GM18951 (cell line): ENCODE results near the gene ENHO.

Source experiments
- POLR2A ChIP-seq: IDR thresholded peaks from 4 replicates; pipeline ENCODE4 v1.6.1; 2011; ENCODE audit warnings: mild to moderate bottlenecking; ENCODE audit not compliant: insufficient read length, insufficient read depth; ENCODE audit errors: extremely low read depth
- in situ Hi-C: fragments of 300-500 bp; cut with MboI; formaldehyde crosslinking; loops from one replicate; pipeline ENCODE4 v1.12.0; 2022; ENCODE audit warnings: low sequenced_read_pairs, mixed read lengths, inconsistent platforms; ENCODE audit not compliant: unreplicated experiment

The ENHO gene

DNA sequence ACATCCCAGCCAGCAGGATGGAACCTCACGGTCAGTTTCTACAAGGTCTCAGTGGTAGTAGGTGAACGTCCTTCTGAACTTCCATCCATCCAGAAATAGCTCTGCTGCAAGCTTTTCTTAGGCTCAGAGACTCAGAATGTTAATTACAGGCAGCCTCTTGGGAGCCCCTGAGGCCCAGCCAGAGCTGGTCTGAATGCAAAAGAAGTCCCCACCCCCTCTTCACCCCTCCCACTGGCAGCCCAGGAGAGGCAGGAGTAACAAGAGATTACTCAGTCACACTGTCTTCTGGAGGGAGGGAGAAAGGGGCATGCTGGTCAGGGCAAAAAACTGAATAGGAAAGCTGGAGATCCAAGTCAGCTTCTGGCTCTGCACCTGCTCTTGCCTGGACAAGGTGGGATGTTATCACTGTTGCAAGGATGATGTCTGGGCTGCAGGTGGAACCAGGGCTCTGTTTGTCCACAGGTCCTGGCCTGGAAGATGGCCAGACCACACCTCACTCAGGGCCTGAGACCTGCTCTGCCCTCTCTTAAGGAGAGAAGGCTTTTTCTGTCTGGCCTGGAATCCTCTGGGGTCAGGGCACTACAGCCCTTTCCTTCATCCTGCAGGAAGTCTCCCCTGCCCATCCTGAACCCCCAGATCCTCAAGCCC, 9.1 kb downstream of the ENHO start:
- TF ChIP-seq POLR2A: no peak
- in situ Hi-C loops: no loop called here

DNA sequence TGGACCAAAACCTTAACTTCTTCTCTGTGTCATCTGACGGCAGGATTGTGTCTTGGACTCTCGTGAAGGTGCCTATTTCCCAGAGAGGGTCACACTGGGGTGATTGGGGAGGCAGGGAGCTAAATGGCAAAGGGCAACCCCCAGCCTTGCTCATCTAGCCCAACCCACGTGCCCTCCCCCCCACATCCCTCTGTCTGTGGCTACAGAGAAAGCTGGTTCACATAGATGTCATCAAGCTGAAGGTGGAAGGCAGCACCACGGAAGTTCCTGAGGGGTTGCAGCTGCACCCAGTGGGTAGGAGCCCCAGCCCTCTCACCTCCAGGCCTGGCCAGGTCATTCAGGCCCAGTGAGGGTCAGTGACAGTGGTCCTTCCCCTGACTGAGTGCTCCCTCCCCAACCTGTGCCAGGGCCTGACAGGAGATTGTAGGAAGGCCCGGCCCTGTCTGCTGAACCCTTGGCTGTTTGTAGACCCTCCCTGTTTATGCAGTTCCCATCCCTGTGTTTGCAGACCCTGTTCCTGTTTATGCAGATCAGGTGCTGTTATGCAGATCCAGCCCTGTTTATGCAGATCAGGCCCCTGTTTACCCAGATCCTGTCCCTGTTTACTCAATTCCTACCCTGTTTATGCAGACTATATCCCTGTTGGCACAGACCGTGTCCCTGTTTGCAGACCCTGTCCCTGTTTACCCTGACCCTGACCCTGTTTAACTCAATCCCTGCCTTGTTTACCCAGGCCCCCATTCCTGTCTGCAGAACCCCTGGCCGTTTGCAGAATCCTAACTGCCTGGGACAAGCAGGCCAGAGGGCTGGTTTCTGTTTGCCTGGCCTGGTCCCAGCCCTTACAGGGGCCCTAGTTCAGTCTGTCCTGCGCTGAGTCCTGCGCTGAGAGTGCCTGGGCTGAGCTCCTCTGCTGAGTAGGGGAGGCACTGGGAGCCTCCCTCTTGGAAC, 10.4 kb downstream of the ENHO start:
- in situ Hi-C loops: no loop called here
- TF ChIP-seq POLR2A: no peak

DNA sequence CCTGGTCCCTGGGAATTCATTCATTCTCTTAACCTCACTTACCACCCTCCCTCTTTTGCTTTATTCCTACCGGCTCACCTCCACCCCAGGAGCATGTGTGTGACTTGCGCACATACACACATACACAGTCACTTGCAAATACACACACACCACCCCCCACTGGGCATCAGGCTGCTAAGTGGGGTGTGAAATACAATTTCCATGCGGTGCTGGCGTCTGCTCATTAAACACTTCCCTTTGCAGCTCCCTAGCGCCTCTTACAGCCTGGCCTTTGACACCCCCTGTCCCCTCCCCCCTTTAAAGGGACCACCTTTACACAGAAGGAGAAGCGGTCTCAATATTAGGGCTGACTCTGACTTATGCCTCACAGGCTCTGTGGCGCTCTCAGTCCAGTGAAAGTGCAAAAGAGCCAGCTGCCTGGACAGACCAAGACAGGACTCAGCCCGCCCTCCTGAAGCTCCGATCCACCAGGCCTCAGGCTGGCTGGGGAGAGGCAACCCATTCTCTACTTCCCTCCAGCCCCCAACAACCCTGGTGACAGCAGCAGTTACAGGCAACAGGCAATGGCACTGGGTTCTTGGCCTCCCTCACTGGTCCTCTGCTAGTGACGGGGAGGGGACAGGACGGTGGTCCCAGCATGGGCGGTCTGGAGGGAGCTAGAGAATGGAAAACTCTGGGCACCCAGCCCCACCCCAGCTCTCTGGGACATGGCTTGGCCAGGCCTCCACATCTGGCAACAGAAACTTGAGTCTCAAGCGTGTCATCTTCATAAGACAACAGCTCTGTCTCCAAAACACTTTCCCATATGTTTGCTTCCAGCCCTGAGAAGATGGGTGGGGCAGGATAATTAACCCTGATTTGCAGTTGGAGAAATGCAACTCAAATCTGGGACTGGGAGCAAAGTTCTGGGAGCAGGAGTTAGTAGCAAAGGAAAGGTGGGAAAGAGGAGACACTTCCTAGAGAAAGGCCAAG, 12.0 kb downstream of the ENHO start:
- no peak for TF ChIP-seq POLR2A
- in situ Hi-C loops: no loop called here

GRCh38 chr9:34508951-34509350, 13.8 kb downstream of the ENHO start:
- no peak for TF ChIP-seq POLR2A
- in situ Hi-C loops: loop anchor here (10.0 kb wide), 1 partner anchor 64 kb away; no protein-coding TSS in a partner anchor

DNA sequence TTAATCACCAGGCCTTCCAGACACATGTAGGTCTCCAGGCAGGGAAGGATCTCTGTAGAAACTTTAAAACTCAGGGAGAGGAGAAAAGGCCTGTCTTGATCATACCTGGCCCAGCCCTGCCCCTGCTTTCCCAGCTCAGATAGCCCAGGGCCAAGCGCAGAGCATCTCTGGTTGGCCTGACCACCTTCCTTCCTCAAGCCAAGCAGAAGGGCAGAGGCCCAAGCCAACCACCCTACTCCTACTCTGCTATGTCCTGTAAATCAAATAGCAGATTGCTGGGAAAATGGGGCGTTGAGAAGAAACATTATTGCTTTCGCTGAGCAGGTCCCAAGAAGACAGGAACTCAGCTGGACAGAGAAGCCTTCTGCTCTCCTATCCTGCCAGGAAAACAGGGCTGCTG, 14.3 kb downstream of the ENHO start:
- in situ Hi-C loops: loop anchor here (10.0 kb wide), 1 partner anchor 64 kb away; no protein-coding TSS in a partner anchor
- no peak for TF ChIP-seq POLR2A

DNA sequence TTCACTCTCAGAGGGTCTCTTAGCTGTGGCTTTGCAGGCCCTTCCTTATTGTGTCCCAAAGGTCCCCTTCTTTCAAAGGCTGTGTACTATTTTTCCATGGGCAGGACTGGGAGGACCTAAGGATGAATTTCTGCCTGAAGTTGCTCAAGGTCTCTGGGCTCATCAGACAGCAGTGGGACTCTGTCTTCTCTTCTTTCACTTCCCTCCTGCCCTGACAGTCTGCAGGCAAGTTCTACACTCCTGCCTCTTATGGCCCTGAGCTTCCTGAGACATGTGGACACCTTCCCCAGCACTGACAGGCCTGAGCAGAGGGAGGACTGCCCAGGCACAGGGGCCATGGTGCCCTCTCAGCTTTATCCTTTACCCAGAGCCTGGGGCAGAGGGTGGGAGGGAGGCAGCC, 14.8 kb downstream of the ENHO start:
- TF ChIP-seq POLR2A: no peak
- in situ Hi-C loops: loop anchor here (10.0 kb wide), 1 partner anchor 63 kb away; no protein-coding TSS in a partner anchor

DNA sequence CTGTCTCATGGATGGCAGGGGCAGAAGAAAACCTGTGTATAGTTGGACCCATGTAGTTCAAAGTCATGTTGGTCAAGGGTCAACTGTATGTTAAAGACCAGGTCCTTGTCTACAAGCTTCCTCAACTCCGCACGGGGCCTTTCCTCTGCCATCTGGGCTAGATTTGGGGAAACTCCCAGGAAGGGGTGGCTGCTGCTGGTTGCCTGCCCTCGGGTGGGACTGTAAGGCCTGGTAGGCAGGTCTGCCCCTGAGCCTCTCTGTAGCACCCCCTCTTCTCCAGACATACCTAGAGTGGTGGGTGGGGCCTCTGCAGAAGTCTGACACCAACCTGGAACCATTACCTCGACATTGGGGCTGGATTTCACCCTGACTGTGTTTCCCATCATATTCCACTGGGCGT, 15.2 kb downstream of the ENHO start:
- in situ Hi-C loops: loop anchor here (10.0 kb wide), 1 partner anchor 63 kb away; no protein-coding TSS in a partner anchor
- TF ChIP-seq POLR2A: no peak

DNA sequence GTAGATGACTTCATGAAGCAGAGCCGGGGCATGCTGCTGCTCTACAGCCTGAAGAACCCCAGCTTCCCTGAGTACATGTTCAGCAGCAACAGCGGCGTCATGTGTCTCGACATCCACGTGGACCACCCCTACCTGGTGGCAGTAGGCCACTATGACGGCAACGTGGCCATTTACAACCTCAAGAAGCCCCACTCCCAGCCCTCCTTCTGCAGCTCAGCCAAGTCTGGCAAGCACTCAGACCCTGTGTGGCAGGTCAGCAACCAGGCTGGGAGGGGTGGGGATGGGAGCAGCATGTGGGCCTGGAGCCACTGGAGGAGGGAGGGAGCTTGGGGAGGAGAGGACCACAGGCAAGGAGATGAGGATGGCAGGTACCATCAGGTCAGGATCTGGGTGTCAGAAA, 16.2 kb downstream of the ENHO start:
- no peak for TF ChIP-seq POLR2A
- in situ Hi-C loops: loop anchor here (10.0 kb wide), 1 partner anchor 62 kb away; no protein-coding TSS in a partner anchor

GRCh38 chr9:34505370-34506120, 17.2 kb downstream of the ENHO start:
- in situ Hi-C loops: loop anchor here (10.0 kb wide), 1 partner anchor 61 kb away; no protein-coding TSS in a partner anchor
- no peak for TF ChIP-seq POLR2A

DNA sequence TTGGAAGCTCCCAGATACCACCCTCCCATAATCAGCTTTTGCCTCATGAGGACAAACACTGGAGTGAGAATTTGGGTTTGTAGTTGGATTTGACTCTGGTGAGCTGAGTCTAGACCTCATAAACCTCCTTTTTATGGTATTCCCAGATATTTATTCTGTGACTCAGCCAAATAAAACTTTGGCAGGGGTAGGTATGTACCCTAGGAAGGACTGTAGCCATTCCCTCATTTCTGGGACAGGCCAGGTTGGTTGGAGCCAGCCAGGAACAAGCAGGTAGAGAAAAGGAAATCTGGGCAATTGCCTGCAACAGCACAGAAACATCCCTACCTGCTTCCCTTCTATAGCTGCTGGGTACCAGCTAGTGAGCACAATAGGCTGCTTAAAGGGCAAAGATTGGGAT, 19.4 kb downstream of the ENHO start:
- in situ Hi-C loops: loop anchor here (10.0 kb wide), 1 partner anchor 59 kb away; no protein-coding TSS in a partner anchor

GRCh38 chr9:34502891-34503290, 19.9 kb downstream of the ENHO start:
- TF ChIP-seq POLR2A: no peak
- in situ Hi-C loops: loop anchor here (10.0 kb wide), 1 partner anchor 58 kb away; no protein-coding TSS in a partner anchor

More for the DNA sequence above, 19.4 kb downstream of the ENHO start:
- no peak for TF ChIP-seq POLR2A

- in situ Hi-C loops: loop anchor here (10.0 kb wide), 1 partner anchor 58 kb away; no protein-coding TSS in a partner anchor
- no peak for TF ChIP-seq POLR2A
Observed at GRCh38 chr9:34502471-34502870, 20.3 kb downstream of the ENHO start.

GRCh38 chr9:34501889-34502425, 20.8 kb downstream of the ENHO start:
- TF ChIP-seq POLR2A: no peak
- in situ Hi-C loops: loop anchor here (10.0 kb wide), 1 partner anchor 57 kb away; no protein-coding TSS in a partner anchor
